ENCODE data around the gene PAX7. TPM values are rescaled to one million over a fixed set of nuclear protein-coding genes. Genes with fewer than 3 reads are reported as not detected.

Gene PAX7
- total and polyA plus RNA-seq, 2 of the 4 experiments (the other 2 are of a cell fraction) = not detected

DNA sequence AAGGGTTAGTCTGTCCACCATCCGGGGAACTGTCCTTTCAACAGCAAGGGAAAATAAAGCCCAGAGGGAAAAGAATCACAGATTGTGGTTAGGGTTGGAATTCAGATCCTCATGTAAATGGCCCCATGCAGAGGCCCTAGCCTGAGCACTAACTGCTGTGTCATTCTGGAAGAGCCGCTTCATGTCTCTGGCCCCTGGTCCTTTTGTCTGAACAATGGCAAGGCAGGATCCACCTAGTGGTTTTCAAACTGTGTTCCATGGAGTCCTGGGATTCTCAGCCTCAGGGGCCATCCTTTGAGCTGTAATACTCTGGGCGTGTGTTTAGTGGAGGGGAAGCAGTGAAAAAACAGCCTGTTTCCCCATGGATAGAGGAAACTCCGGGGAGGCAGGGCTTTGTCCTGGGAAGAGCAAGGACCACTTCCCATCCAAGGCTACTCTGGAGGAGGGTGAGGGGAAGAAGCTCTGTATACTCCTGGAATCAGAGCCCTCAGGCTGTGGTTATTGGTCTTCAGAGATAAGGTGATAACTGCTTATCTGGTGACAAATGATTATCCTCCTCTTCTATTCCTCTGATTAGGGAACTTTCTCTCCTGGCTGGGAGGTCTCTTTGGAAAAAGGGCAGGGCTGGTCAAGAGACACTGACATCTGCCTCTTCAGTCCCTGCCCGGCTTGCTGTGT lies 19.2 kb downstream of the PAX7 start:
- H3K9me3 ChIP-seq (ENCODE audit: control insufficient read depth, insufficient read depth, low read length) = no peaks in the 10 kb centered on the region
- H4K8ac ChIP-seq (ENCODE audit: low read depth in 2 of 2, low read length in 2 of 2) = no peak overlapping the region
- no peak overlapping the region for H3K27ac ChIP-seq (ENCODE audit: insufficient read depth, low read length)
- ChIA-PET POLR2A (ENCODE audit: unreplicated experiment) (no interaction called here), CTCF (no interaction called here)
- H3K27me3 ChIP-seq (ENCODE audit: control insufficient read depth, insufficient read depth, low read length) = peaks cover 69% of the 10 kb centered on the region
- H2BK20ac ChIP-seq (ENCODE audit: low read depth, low read length) = no peak overlapping the region
- intact Hi-C loops (cut with micrococcal nuclease) (no loop called here), dilution Hi-C loops (cut with HindIII; ENCODE audit: low sequenced_read_pairs, unreplicated experiment) (no loop called here), in situ Hi-C loops (cut with MboI; ENCODE audit: low sequenced_read_pairs) (no loop called here)
- H3K4me3 ChIP-seq (ENCODE audit: insufficient read depth, low read depth, low read length) = no peak overlapping the region
- H2AK5ac ChIP-seq (ENCODE audit: low read depth, low read length) = no peak overlapping the region
- no peak overlapping the region for H4K91ac ChIP-seq (ENCODE audit: insufficient read depth, low read depth, low read length)
- H3K9ac ChIP-seq (ENCODE audit: low read depth, low read length) = no peak overlapping the region
- no peak overlapping the region for H2BK5ac ChIP-seq (ENCODE audit: low read depth, low read length, poor library complexity, severe bottlenecking)
- no TSS peak for BruUV-seq (replicated peaks)
- H3K23ac ChIP-seq (ENCODE audit: low read depth, low read length) = no peak overlapping the region
- no peaks in the 10 kb centered on the region for H3K36me3 ChIP-seq (ENCODE audit: control insufficient read depth, insufficient read depth, low read length)
- H2AK9ac ChIP-seq (replicated peaks; ENCODE audit: low read depth, low read length, poor library complexity) = no peak overlapping the region
- H2BK120ac ChIP-seq (ENCODE audit: low read depth, low read length) = no peak overlapping the region
- no peak overlapping the region for H2AFZ ChIP-seq (replicated peaks; ENCODE audit: low read length, poor library complexity)
- H3K4me1 ChIP-seq (ENCODE audit: control insufficient read depth, insufficient read depth, low read length) = no peaks in the 10 kb centered on the region
- no peak overlapping the region for H2BK15ac ChIP-seq (ENCODE audit: low read depth, low read length)
- no peak for ATAC-seq (ENCODE audit: low read depth)
- no peaks in the 10 kb centered on the region for H3K79me1 ChIP-seq (ENCODE audit: low read depth in 1 of 2, low read length in 2 of 2)
- no peak for DNase-seq
- no peak overlapping the region for H3K56ac ChIP-seq (ENCODE audit: extremely low read depth, insufficient read depth, low read length)
- H3K4me2 ChIP-seq (ENCODE audit: low read depth, low read length) = no peak overlapping the region
- H3K4ac ChIP-seq (ENCODE audit: low read depth, low read length) = no peak overlapping the region
- 0% methylated on average over 1 of the region's 5 CpGs; no CpG with 5 or more reads in 1 of the 2 experiments for WGBS, 2 experiments (ENCODE audit: extremely low coverage in 2 of 2, insufficient read length in 1 of 2)
- no peaks in the 10 kb centered on the region for H3K9me1 ChIP-seq (ENCODE audit: insufficient read depth, low read length)
- no peak overlapping the region for H4K5ac ChIP-seq (ENCODE audit: low read depth, low read length)
- no peak overlapping the region for H3K18ac ChIP-seq (ENCODE audit: low read depth, low read length)
- TF ChIP-seq RCOR1 (IDR thresholded peaks at IDR 0.05; ENCODE audit: insufficient replicate concordance, low read length) (no peak), RAD21 (IDR thresholded peaks at IDR 0.05; ENCODE audit: low read length) (no peak), CEBPB (IDR thresholded peaks at IDR 0.05; ENCODE audit: low read depth, low read length) (no peak), NFE2L2 (IDR thresholded peaks at IDR 0.05; ENCODE audit: low read depth, low read length) (no peak), BHLHE40 (IDR thresholded peaks at IDR 0.05; ENCODE audit: low read depth, low read length) (no peak), MAFK (IDR thresholded peaks at IDR 0.05; ENCODE audit: low read depth, low read length) (no peak), USF2 (IDR thresholded peaks at IDR 0.05; ENCODE audit: low read depth, low read length) (no peak), POLR2A (IDR thresholded peaks at IDR 0.05; ENCODE audit: low read depth, low read length) (no peak), SMC3 (IDR thresholded peaks at IDR 0.05; ENCODE audit: low read depth, low read length) (no peak), MAZ (IDR thresholded peaks at IDR 0.05; ENCODE audit: borderline replicate concordance, low read depth, low read length) (no peak), FOS (IDR thresholded peaks at IDR 0.05; ENCODE audit: low read depth, low read length) (no peak), RFX5 (IDR thresholded peaks at IDR 0.05; ENCODE audit: low read depth, low read length) (no peak), CHD1 (IDR thresholded peaks at IDR 0.05; ENCODE audit: low read depth, low read length) (no peak), MXI1 (IDR thresholded peaks at IDR 0.05; ENCODE audit: borderline replicate concordance, low read depth, low read length) (no peak)
- TF ChIP-seq, protein P1, sequence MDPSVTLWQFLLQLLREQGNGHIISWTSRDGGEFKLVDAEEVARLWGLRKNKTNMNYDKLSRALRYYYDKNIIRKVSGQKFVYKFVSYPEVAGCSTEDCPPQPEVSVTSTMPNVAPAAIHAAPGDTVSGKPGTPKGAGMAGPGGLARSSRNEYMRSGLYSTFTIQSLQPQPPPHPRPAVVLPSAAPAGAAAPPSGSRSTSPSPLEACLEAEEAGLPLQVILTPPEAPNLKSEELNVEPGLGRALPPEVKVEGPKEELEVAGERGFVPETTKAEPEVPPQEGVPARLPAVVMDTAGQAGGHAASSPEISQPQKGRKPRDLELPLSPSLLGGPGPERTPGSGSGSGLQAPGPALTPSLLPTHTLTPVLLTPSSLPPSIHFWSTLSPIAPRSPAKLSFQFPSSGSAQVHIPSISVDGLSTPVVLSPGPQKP (IDR thresholded peaks at IDR 0.05; ENCODE audit: borderline replicate concordance, low read depth, low read length) = no peak
- TF ChIP-seq, protein P2, sequence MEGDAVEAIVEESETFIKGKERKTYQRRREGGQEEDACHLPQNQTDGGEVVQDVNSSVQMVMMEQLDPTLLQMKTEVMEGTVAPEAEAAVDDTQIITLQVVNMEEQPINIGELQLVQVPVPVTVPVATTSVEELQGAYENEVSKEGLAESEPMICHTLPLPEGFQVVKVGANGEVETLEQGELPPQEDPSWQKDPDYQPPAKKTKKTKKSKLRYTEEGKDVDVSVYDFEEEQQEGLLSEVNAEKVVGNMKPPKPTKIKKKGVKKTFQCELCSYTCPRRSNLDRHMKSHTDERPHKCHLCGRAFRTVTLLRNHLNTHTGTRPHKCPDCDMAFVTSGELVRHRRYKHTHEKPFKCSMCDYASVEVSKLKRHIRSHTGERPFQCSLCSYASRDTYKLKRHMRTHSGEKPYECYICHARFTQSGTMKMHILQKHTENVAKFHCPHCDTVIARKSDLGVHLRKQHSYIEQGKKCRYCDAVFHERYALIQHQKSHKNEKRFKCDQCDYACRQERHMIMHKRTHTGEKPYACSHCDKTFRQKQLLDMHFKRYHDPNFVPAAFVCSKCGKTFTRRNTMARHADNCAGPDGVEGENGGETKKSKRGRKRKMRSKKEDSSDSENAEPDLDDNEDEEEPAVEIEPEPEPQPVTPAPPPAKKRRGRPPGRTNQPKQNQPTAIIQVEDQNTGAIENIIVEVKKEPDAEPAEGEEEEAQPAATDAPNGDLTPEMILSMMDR (conservative IDR thresholded peaks at IDR 0.05; ENCODE audit: low read depth, low read length) = no peak
- no peaks in the 10 kb centered on the region for H4K20me1 ChIP-seq (ENCODE audit: insufficient read depth, low read length)
- no peak overlapping the region for H3K14ac ChIP-seq (replicated peaks; ENCODE audit: low read depth, low read length)

Data from IMR-90 (cell line).